GM18517 (cell line): ENCODE results near the gene TGFBI.

Experiments
- ATAC-seq: cut with Tn5 transposase; IDR thresholded peaks from one replicate; pipeline ENCODE4 v1.9.1; 2021; ENCODE audit warnings: mild to moderate bottlenecking, moderate library complexity; ENCODE audit not compliant: unreplicated experiment

Gene TGFBI

DNA sequence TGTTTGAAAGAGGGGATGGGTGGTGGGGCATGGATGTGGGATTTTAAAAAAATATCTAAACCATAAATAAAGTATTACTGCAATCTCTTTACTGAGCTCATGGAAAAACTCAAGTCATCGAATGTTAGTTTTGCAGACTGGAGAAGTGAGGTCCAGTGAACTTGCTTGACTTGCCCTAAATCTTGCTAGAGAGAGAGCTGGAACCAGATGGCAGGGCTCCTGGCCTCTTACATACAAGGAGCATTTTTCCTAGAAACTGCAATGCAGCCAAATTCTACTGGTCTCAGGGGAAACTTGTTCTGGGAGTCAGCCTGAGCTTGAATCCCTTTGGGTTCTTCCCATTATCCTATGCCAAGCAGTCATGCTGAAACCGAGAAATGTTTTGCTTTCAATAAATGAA is 2.9 kb upstream of the TGFBI start:
- no peak for ATAC-seq

DNA sequence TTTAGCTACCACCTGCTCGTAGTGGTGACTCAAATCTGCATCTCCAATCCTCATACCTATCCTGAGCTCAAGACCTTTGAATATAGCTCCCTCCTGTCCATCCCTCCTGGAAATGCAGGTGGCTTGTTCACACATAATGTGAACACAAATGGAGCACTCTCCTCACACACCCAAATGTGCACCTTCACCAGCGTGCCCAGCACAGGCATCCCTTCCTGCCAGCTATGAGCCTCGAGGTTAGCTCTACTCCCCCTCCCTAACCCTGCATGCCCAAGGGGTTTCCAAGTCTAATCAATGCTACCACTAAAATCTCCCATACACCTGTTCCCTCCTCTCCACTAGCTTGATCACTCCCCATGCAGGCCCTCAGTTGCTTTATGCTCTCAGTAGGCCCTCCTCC is 2.2 kb upstream of the TGFBI start:
- no peak for ATAC-seq

DNA sequence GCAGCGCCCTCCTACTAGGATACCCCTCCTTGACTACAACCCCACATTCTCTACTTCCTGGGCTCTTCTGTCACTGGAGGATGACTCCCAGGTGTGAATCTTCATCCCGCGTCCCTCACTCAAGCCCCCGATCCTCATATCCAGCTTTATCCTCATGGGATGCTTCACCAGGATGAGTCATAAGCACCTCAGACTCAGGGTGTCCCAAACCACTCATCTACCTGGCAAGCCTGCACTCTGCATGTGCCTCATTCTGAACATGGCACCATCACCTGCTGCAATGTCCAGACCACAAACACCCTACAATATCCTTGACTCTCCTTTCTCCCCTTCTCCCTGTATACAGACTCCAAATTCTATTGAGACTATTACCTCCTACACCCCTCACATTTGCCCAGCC is 1.5 kb upstream of the TGFBI start:
- no peak for ATAC-seq

DNA sequence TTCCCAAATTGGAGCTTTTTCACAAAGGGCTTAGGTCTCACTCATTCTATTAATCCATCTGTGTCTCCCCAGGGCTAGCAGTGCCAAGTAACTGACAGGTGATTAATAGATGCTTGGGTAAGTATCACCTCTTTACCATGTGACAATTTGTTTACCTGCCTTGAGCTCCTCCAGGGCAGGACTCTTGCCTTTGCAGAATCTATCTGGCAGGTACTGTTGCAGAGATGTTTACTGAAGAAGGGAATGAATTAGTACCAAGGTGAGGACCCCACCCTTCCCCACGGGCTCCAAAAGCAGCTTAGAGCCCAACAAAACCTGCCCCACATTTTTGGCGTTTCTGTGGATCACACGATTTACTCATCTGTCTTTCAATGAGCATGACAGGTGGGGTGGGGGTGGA is 698 bp upstream of the TGFBI start:
- ATAC-seq: no peak

DNA sequence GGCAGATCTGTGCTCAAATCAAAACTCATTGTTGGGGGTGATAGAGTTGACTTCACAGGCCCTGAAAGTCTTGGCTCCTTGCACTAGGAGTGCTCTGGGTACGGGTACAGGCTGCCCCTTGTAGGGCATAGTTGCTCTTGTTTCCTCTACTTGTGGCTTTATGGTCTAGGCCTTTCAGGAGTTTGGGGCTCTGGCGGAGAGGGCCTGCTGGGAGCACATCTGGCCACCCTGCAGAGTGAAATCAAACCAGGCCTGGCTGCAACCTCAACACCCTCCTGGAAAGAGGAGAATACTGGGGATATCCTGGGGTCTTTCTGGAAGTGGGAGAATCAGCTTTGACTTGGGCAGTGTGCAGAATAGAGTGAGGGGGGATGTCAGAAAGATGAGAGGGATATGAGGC is 1.5 kb downstream of the TGFBI start:
- ATAC-seq: no peak

- ATAC-seq: no peak
Observed at GRCh38 chr5:136030956-136031611, 2.3 kb downstream of the TGFBI start.

- no peak for ATAC-seq
Observed at GRCh38 chr5:136031711-136032110, 2.9 kb downstream of the TGFBI start.

GRCh38 chr5:136032564-136032963 is 3.8 kb downstream of the TGFBI start:
- ATAC-seq: no peak

DNA sequence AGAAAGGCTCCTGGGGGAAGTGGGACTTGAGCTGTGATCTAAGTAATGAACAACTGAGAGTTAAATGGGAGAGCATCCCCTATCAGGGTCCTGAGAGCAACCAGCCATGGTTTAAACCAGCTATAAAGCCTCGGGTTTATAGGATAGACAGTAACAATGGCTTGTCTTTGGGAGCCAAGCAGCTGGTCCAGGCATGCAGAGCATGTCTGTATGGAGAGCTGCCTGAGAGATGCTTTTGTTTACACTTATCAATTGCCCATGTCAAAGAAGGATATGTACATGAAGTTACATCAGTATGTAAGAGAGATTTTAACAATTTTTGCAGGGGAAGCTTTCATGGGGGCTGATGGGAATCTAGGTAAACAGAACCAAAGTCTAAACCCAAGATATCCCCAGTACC is 4.4 kb downstream of the TGFBI start:
- ATAC-seq: no peak

- no peak for ATAC-seq
Observed at GRCh38 chr5:136033848-136034247, 5.1 kb downstream of the TGFBI start.

DNA sequence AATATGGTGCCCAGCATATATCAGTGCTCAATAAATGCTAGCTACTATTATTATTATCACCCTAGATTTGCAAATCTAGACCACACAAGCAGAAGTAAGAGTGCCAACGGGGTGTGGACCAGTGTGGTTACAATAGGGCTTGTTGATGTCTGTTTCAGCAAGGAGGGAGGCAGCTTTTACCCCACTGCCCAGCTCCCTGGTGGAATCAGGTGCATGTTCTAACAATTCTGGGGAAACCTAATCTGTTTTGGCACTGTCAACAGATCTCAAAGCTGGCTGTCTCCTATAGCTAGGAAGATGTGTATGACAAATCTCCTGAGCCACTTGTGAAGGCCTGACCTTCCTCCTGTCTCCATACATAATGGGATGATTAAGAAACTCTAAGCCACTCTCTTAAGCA is 5.7 kb downstream of the TGFBI start:
- ATAC-seq: no peak

DNA sequence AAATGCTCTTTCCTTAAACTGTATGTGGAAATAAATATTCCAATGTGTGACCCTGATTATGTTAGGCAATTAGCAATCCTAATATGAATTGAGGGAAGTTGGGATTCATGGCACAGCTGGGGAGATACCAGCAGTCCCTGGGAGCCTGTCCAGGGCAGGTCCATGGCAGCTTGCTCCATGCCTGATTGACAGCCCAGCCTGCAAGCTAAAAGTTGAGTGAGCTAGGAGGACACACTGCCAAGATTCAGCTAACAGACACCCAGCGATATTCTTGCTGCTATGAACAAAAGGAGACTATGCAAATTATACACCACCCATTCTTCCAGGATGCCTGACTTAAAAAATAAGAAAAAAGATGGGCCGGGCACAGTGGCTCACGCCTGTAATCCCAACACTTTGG is 6.2 kb downstream of the TGFBI start:
- no peak for ATAC-seq

- ATAC-seq: no peak
Observed at GRCh38 chr5:136035837-136036236, 7.0 kb downstream of the TGFBI start.

DNA sequence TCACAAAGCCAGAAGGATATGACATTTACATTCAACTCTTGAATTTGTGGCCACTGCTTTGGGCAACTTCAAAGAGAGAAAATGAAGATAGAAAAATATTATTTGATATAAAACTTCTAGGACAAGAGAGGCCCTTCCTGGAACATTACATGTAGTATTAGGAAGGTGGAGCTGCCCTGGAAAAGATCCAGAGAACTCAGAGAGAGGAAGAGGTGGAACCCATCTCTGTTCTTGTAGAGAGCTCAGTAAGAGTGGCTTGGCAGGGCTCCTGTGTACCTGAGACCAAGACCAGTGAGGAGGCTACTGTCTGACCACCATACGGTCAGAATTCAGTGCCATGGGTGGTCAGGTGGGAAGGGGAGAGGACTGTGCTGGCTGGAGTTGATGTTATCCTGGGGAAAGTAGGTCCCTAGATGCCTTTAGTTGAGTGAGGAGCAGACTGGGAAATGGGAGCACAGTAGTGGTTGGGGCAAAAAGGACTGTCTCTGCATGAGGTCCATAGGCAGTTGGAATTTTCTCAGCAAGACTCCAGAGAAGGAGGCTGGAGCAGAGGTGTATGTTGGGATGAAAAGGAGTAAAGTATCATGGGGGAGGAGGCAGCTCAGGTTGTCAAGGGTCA is 7.6 kb downstream of the TGFBI start:
- no peak for ATAC-seq

GRCh38 chr5:136037001-136037705 is 8.4 kb downstream of the TGFBI start:
- no peak for ATAC-seq

DNA sequence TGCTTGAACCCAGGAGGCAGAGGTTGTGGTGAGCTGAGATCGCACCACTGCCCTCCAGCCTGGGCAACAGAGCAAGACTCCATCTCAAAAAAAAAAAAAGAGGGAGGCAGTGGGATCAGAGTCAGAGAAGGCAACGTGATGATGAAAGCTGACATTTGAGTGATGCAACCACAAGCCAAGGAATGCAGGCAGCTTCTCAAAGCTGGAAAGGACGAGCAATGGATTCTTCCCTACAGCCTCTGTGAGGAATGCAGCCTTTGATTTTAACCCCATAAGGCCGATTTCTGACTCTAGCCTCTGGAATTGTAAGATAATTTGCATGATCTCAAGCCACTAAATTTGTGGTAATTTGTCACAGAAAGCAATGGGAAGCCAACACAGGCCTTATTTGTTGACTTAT is 9.8 kb downstream of the TGFBI start:
- ATAC-seq: no peak

DNA sequence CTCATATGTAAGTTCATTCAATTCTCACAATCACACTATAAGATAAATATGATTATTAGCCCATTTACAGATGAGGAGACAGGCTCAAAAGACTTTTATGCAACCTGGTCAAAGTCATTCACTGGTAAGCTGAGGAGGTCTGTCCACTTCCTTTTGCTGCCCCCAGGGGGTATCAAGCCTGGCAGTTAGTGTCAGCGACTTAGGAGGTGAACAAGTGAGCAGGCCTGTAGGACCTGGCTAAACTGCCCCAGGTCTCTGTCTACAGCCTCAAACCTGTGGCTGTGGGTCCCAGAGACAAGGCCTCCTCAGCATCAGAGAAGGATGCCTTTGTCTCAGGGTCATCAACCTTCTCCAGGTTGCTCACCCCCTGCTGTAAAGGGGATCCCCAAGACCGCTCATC is 10.4 kb downstream of the TGFBI start:
- ATAC-seq: no peak

- no peak for ATAC-seq
Observed at GRCh38 chr5:136040746-136041415, 12.1 kb downstream of the TGFBI start.

GRCh38 chr5:136042156-136042555 is 13.4 kb downstream of the TGFBI start:
- no peak for ATAC-seq

DNA sequence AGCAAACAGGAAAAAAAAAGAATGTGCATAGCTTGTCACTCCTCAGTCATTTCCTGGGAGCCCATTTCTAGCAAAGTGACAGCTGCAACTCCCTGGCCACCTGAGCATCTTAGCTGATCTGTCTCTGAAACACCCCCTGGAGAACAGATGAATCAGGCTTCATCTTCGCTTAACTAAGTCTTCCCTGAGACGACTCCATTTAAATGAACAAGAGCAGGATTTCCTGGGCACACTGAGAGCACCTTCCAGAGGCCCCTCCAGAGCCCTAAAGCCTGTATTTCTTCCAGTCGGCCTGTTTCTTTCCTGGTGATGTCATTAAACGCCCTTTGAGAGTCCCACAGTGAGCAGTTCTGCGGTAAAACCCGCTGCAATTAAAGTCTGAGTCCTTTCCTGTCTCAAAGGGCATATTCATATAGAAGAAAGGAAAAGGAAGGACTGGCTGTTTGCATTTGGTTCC is 13.9 kb downstream of the TGFBI start:
- no peak for ATAC-seq

- ATAC-seq: no peak
Observed at GRCh38 chr5:136043551-136043950, 14.8 kb downstream of the TGFBI start.
